ENCODE results near the gene SLC6A6.
"Not testable (repeated sequence)": the region's sequence is repeated elsewhere in the genome, so short reads cannot be mapped to it uniquely, and the experiment has no call there.

Gene SLC6A6

GRCh38 chr3:14433106-14433505, 30.7 kb downstream of the SLC6A6 start:
- peak overlapping the region; percentile 77 for H3K27ac ChIP-seq (ENCODE audit: low read depth, low read length)
- peaks cover 82 to 93% of the 10 kb centered on the region in 2 donors for H3K4me1 ChIP-seq (ENCODE audit: control insufficient read depth in 1 of 2, insufficient read depth in 2 of 2, low read length in 2 of 2)
- H3K27me3 ChIP-seq (ENCODE audit: control insufficient read depth in 1 of 2, insufficient read depth in 2 of 2, low read length in 2 of 2) = no peaks in the 10 kb centered on the region
- H3K36me3 ChIP-seq (ENCODE audit: control insufficient read depth in 1 of 2, insufficient read depth in 2 of 2, low read length in 2 of 2) = no peaks in the 10 kb centered on the region
- H3K9ac ChIP-seq (ENCODE audit: low read depth in 1 of 2, low read length in 2 of 2) = peak overlapping the region; percentile 63 to 70
- H3K9me3 ChIP-seq (ENCODE audit: control insufficient read depth in 1 of 2, low read length in 2 of 2) = no peaks in the 10 kb centered on the region
- H3K4me3 ChIP-seq (ENCODE audit: low read depth in 1 of 2, low read length in 2 of 2) = peak overlapping the region; percentile 13 to 53

GRCh38 chr3:14434126-14434497, 31.7 kb downstream of the SLC6A6 start:
- peak overlapping the region in 1 of 2 donors; percentile 32 for H3K4me3 ChIP-seq (ENCODE audit: low read depth in 1 of 2, low read length in 2 of 2)
- peak overlapping the region; percentile 34 for H3K27ac ChIP-seq (ENCODE audit: low read depth, low read length)
- H3K36me3 ChIP-seq (ENCODE audit: control insufficient read depth in 1 of 2, insufficient read depth in 2 of 2, low read length in 2 of 2) = no peaks in the 10 kb centered on the region
- H3K9ac ChIP-seq (ENCODE audit: low read depth in 1 of 2, low read length in 2 of 2) = peak overlapping the region; percentile 49 to 54
- H3K27me3 ChIP-seq (ENCODE audit: control insufficient read depth in 1 of 2, insufficient read depth in 2 of 2, low read length in 2 of 2) = no peaks in the 10 kb centered on the region
- peaks cover 82 to 93% of the 10 kb centered on the region in 2 donors for H3K4me1 ChIP-seq (ENCODE audit: control insufficient read depth in 1 of 2, insufficient read depth in 2 of 2, low read length in 2 of 2)
- no peaks in the 10 kb centered on the region for H3K9me3 ChIP-seq (ENCODE audit: control insufficient read depth in 1 of 2, low read length in 2 of 2)

DNA sequence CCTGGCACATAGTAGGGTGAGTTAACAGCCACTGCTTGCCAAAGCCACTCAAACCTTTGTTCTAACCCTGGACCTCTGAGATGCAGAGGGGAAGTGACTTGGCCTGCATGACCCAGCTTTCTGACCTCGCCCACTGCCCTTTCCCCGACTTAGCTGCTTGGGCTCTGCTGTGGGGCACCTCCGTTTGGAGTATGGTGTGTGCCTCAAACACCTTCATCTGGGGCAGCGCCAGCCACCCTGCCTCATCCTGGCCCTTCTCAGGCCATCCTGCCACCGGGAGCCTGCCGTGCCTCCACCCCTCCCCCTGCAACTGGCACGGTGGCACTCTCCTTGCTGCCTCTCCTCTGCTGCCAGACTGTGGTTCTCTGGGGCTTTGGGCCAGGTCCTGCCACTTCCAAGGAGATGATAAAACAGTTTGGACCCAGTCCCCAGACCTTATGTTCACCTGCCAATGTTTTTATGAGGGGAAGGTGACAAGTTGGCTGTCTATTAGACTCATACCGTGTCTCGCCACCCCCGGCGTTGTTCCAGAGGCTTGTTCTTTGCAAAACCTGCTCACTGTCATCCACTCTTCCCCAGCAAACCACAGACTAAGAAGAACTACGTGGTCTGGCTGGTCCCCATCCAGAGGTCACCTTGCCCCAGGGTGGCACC, 32.2 kb downstream of the SLC6A6 start:
- peak overlapping the region in 1 of 2 donors; percentile 32 for H3K4me3 ChIP-seq (ENCODE audit: low read depth in 1 of 2, low read length in 2 of 2)
- H3K9me3 ChIP-seq (ENCODE audit: control insufficient read depth in 1 of 2, low read length in 2 of 2) = no peaks in the 10 kb centered on the region
- H3K27ac ChIP-seq (ENCODE audit: low read depth, low read length) = peak overlapping the region; percentile 34
- H3K9ac ChIP-seq (ENCODE audit: low read depth in 1 of 2, low read length in 2 of 2) = peak overlapping the region; percentile 49 to 54
- no peaks in the 10 kb centered on the region for H3K27me3 ChIP-seq (ENCODE audit: control insufficient read depth in 1 of 2, insufficient read depth in 2 of 2, low read length in 2 of 2)
- H3K36me3 ChIP-seq (ENCODE audit: control insufficient read depth in 1 of 2, insufficient read depth in 2 of 2, low read length in 2 of 2) = no peaks in the 10 kb centered on the region
- peaks cover 82 to 93% of the 10 kb centered on the region in 2 donors for H3K4me1 ChIP-seq (ENCODE audit: control insufficient read depth in 1 of 2, insufficient read depth in 2 of 2, low read length in 2 of 2)

DNA sequence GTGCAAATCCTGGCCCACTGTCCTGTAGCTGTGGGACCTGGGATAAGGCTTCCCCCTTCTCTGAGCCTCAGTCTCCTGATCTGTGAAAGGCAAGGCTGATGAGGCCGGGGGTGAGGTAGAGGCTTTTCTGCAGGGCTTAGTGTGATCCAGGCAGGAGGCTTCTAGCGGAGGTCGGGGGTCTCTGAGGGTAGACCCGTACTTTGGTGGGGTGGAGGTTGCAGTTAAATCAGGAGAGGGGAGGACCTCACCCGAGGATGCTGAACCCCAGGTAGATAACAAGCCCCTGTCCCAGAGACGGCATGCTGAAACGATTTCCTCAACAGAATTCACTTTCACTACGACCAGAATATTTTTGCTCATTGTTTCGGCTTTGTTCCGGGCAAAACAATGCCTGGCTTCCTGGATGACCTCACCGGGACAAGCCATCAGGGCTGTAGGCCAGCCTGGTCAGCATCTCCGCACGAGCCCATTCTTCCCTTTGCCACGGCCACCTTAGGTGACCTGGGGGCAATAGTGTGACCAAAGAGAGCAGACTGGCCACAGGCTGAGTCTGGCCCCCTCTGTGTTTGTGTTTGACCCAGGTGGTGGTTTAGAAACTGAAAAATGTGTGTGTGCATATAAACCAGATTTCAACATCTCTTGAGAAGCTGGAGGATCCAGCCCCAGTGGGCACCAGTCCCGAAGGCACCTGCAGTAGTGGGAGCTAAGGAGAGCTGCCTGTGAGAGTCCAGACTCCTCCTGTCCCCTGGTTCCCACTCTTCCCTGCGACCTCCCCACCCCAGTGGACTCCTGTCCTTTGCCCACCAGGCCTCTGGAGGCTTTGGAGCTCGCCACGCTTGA, 33.0 kb downstream of the SLC6A6 start:
- Histone ChIP-seq H3K9ac (ENCODE audit: low read depth in 1 of 2, low read length in 2 of 2) (peak overlapping the region; percentile 49 to 54), H3K36me3 (ENCODE audit: control insufficient read depth in 1 of 2, insufficient read depth in 2 of 2, low read length in 2 of 2) (no peaks in the 10 kb centered on the region), H3K9me3 (ENCODE audit: control insufficient read depth in 1 of 2, low read length in 2 of 2) (no peaks in the 10 kb centered on the region), H3K4me1 (ENCODE audit: control insufficient read depth in 1 of 2, insufficient read depth in 2 of 2, low read length in 2 of 2) (peaks cover 81 to 93% of the 10 kb centered on the region in 2 donors), H3K27ac (ENCODE audit: low read depth, low read length) (peak overlapping the region; percentile 34), H3K27me3 (ENCODE audit: control insufficient read depth in 1 of 2, insufficient read depth in 2 of 2, low read length in 2 of 2) (no peaks in the 10 kb centered on the region), H3K4me3 (ENCODE audit: low read depth in 1 of 2, low read length in 2 of 2) (no peak overlapping the region)

DNA sequence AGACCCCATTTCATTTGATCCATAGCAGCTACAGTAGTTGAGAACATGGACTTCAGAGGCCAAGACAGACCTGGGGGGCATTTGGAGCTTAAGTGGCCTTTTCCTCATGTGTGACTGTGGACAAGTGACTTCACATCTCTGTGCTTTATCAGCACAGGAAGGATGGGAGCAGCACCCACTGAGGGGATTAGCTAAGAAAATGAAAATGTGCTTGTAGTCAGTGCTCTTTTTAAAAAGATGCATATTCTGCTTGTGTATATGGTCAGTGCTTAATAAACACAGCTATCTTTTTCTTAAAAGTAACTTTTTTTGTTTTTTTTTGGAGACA, 34.5 kb downstream of the SLC6A6 start:
- H3K27me3 ChIP-seq (ENCODE audit: control insufficient read depth in 1 of 2, insufficient read depth in 2 of 2, low read length in 2 of 2) = no peaks in the 10 kb centered on the region
- H3K4me1 ChIP-seq (ENCODE audit: control insufficient read depth in 1 of 2, insufficient read depth in 2 of 2, low read length in 2 of 2) = peaks cover 66 to 81% of the 10 kb centered on the region in 2 donors
- no peak overlapping the region for H3K27ac ChIP-seq (ENCODE audit: low read depth, low read length)
- H3K9me3 ChIP-seq (ENCODE audit: control insufficient read depth in 1 of 2, low read length in 2 of 2) = no peaks in the 10 kb centered on the region
- no peak overlapping the region for H3K9ac ChIP-seq (ENCODE audit: low read depth in 1 of 2, low read length in 2 of 2)
- H3K4me3 ChIP-seq (ENCODE audit: low read depth in 1 of 2, low read length in 2 of 2) = no peak overlapping the region
- H3K36me3 ChIP-seq (ENCODE audit: control insufficient read depth in 1 of 2, insufficient read depth in 2 of 2, low read length in 2 of 2) = no peaks in the 10 kb centered on the region

DNA sequence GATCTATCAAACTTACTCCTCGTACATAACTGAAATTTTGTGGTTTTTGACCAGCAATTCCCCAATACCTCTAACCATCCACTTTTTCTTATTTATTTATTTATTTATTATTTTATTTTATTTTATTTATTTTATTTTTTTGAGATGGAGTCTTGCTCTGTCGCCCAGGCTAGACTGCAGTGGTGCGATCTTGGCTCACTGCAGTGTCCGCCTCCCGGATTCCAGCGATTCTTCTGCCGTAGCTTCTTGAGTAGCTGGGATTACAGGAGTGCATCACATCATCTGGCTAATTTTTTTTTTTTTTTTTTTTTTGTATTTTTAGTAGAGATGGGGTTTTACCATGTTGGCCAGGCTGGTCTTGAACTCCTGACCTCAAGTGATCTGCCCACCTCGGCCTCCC, 35.3 kb downstream of the SLC6A6 start:
- not testable (repeated sequence) for H3K36me3 ChIP-seq (ENCODE audit: control insufficient read depth in 1 of 2, insufficient read depth in 2 of 2, low read length in 2 of 2); H3K9me3 ChIP-seq (ENCODE audit: control insufficient read depth in 1 of 2, low read length in 2 of 2); H3K9ac ChIP-seq (ENCODE audit: low read depth in 1 of 2, low read length in 2 of 2); H3K4me3 ChIP-seq (ENCODE audit: low read depth in 1 of 2, low read length in 2 of 2); H3K27me3 ChIP-seq (ENCODE audit: control insufficient read depth in 1 of 2, insufficient read depth in 2 of 2, low read length in 2 of 2); H3K27ac ChIP-seq (ENCODE audit: low read depth, low read length)
- H3K4me1 ChIP-seq (ENCODE audit: control insufficient read depth in 1 of 2, insufficient read depth in 2 of 2, low read length in 2 of 2) = peaks cover 58 to 74% of the 10 kb centered on the region in 2 donors

DNA sequence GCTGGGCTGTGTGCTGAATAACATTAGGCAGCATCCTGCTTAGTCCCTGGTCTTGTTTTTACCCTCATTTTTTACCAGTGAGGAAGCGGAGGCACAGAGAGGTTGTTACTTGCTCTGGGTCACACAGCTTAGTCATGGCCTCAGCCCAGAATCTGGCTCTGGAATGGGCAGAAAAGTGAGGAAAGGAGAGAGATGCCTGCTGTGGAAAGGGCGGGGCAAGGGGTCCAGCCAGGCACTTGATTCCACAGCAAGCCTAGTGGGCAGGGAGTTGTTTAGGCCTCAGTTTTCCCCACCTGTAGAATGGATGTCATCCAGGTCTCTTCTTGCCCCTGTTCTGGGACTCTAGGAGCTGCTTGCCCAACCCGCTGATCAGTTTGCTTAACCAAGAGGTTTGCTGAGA, 35.9 kb downstream of the SLC6A6 start:
- no peak overlapping the region for H3K27ac ChIP-seq (ENCODE audit: low read depth, low read length)
- no peaks in the 10 kb centered on the region for H3K27me3 ChIP-seq (ENCODE audit: control insufficient read depth in 1 of 2, insufficient read depth in 2 of 2, low read length in 2 of 2)
- H3K4me3 ChIP-seq (ENCODE audit: low read depth in 1 of 2, low read length in 2 of 2) = no peak overlapping the region
- no peaks in the 10 kb centered on the region for H3K36me3 ChIP-seq (ENCODE audit: control insufficient read depth in 1 of 2, insufficient read depth in 2 of 2, low read length in 2 of 2)
- peaks cover 52 to 68% of the 10 kb centered on the region in 2 donors for H3K4me1 ChIP-seq (ENCODE audit: control insufficient read depth in 1 of 2, insufficient read depth in 2 of 2, low read length in 2 of 2)
- peak overlapping the region; percentile 11 to 40 for H3K9ac ChIP-seq (ENCODE audit: low read depth in 1 of 2, low read length in 2 of 2)
- H3K9me3 ChIP-seq (ENCODE audit: control insufficient read depth in 1 of 2, low read length in 2 of 2) = no peaks in the 10 kb centered on the region

DNA sequence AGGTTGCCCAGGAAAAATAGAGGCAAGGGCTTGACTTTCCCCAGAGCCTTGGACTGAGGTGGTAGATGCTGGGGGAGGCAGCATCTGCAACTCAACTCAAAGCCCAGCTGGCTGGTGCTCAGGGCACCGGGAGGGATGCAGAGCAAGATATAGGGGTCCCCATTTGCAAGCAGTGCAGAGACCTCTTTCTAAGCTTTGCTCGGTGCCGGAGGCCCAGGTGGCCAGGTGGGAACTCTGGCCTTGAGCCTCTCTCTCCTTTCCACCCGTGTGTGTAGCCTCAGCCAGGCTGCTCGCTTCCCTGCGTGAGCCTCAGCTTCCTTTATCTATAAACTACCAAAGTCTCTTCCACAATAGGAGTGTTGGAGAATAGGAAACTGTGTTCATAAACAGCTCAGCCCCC, 36.5 kb downstream of the SLC6A6 start:
- Histone ChIP-seq H3K9me3 (ENCODE audit: control insufficient read depth in 1 of 2, low read length in 2 of 2) (no peaks in the 10 kb centered on the region), H3K4me3 (ENCODE audit: low read depth in 1 of 2, low read length in 2 of 2) (no peak overlapping the region), H3K27ac (ENCODE audit: low read depth, low read length) (no peak overlapping the region), H3K9ac (ENCODE audit: low read depth in 1 of 2, low read length in 2 of 2) (peak overlapping the region in 1 of 2 donors; percentile 11), H3K4me1 (ENCODE audit: control insufficient read depth in 1 of 2, insufficient read depth in 2 of 2, low read length in 2 of 2) (peaks cover 46 to 61% of the 10 kb centered on the region in 2 donors), H3K27me3 (ENCODE audit: control insufficient read depth in 1 of 2, insufficient read depth in 2 of 2, low read length in 2 of 2) (no peaks in the 10 kb centered on the region), H3K36me3 (ENCODE audit: control insufficient read depth in 1 of 2, insufficient read depth in 2 of 2, low read length in 2 of 2) (no peaks in the 10 kb centered on the region)

- no peaks in the 10 kb centered on the region for H3K27me3 ChIP-seq (ENCODE audit: control insufficient read depth in 1 of 2, insufficient read depth in 2 of 2, low read length in 2 of 2)
- H3K4me3 ChIP-seq (ENCODE audit: low read depth in 1 of 2, low read length in 2 of 2) = peak overlapping the region in 1 of 2 donors; percentile 9
- no peak overlapping the region for H3K27ac ChIP-seq (ENCODE audit: low read depth, low read length)
- peaks cover 0 to 2% of the 10 kb centered on the region in 2 donors for H3K36me3 ChIP-seq (ENCODE audit: control insufficient read depth in 1 of 2, insufficient read depth in 2 of 2, low read length in 2 of 2)
- H3K9ac ChIP-seq (ENCODE audit: low read depth in 1 of 2, low read length in 2 of 2) = no peak overlapping the region
- H3K4me1 ChIP-seq (ENCODE audit: control insufficient read depth in 1 of 2, insufficient read depth in 2 of 2, low read length in 2 of 2) = peaks cover 39 to 54% of the 10 kb centered on the region in 2 donors
- no peaks in the 10 kb centered on the region for H3K9me3 ChIP-seq (ENCODE audit: control insufficient read depth in 1 of 2, low read length in 2 of 2)
Measured at GRCh38 chr3:14439501-14440167, 37.2 kb downstream of the SLC6A6 start.

DNA sequence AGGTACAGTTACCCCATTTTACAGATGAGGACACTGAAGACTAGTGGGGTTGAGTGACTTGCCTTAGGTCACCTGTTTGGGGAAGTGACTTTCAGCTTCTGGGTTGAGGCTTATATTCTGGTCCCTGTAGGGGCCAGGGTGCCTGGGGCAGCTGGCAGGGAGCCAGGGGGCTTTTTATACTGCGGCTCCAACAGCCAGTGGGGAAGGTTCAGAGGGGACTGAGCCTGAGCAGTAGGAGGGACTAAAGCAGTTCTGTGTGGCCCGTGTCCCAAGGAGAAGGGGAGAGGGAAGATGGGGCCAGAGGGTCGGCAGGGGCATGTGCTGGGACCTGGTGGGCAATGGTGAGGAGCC, 37.7 kb downstream of the SLC6A6 start:
- no peaks in the 10 kb centered on the region for H3K27me3 ChIP-seq (ENCODE audit: control insufficient read depth in 1 of 2, insufficient read depth in 2 of 2, low read length in 2 of 2)
- peaks cover 0 to 4% of the 10 kb centered on the region in 2 donors for H3K36me3 ChIP-seq (ENCODE audit: control insufficient read depth in 1 of 2, insufficient read depth in 2 of 2, low read length in 2 of 2)
- H3K27ac ChIP-seq (ENCODE audit: low read depth, low read length) = no peak overlapping the region
- no peak overlapping the region for H3K9ac ChIP-seq (ENCODE audit: low read depth in 1 of 2, low read length in 2 of 2)
- H3K4me3 ChIP-seq (ENCODE audit: low read depth in 1 of 2, low read length in 2 of 2) = no peak overlapping the region
- no peaks in the 10 kb centered on the region for H3K9me3 ChIP-seq (ENCODE audit: control insufficient read depth in 1 of 2, low read length in 2 of 2)
- peaks cover 34 to 49% of the 10 kb centered on the region in 2 donors for H3K4me1 ChIP-seq (ENCODE audit: control insufficient read depth in 1 of 2, insufficient read depth in 2 of 2, low read length in 2 of 2)
